Peyer's patch (tissue), 4 donors: ENCODE data around the gene FERD3L. TPM values are rescaled to one million over a fixed set of nuclear protein-coding genes. Genes with fewer than 3 reads are reported as not detected.

Source experiments
- DNase-seq, 3 donors: peaks; one replicate each; pipeline ENCODE4 v3.0.0-alpha.2; 2017 to 2019
- H3K27ac ChIP-seq, 4 donors: fragments of 200-600 bp; sonication (generic); one replicate each; pipeline ENCODE4 v1.5.1; 2016 to 2019
- H3K27me3 ChIP-seq, 2 donors: fragments of 200-600 bp; sonication (generic); one replicate each; pipeline ENCODE4 v1.5.1; 2019
- H3K36me3 ChIP-seq, 3 donors: fragments of 200-600 bp; sonication (generic); one replicate each; pipeline ENCODE4 v1.5.1; 2016 to 2019
- H3K4me1 ChIP-seq, 4 donors: fragments of 200-600 bp; sonication (generic); one replicate each; pipeline ENCODE4 v1.5.1; 2016 to 2019
- H3K4me3 ChIP-seq, 4 donors: fragments of 200-600 bp; sonication (generic); 1 replicate in 3 of 4; 2 replicates in 1 of 4; pipeline ENCODE4 v1.5.1; 2016 to 2019; ENCODE audit warnings: mild to moderate bottlenecking in 1 of 4
- H3K9me3 ChIP-seq, 4 donors: fragments of 200-600 bp; sonication (generic); one replicate each; pipeline ENCODE4 v1.5.1; 2016 to 2019; ENCODE audit warnings: mild to moderate bottlenecking in 1 of 4
- CTCF ChIP-seq, 6 experiments: fragments of 450-650 bp in 4 of 6; fragments of 200-600 bp in 2 of 6; sonication (generic) in 1 of 6; IDR thresholded peaks; one replicate each; pipeline ENCODE4 v1.5.1; 2017 to 2019; ENCODE audit warnings: antibody characterized with exemption in 6 of 6, mild to moderate bottlenecking in 3 of 6, moderate library complexity in 1 of 6
- POLR2A ChIP-seq, 2 donors: fragments of 450-650 bp; IDR thresholded peaks; one replicate each; pipeline ENCODE4 v1.5.1; 2017; ENCODE audit warnings: antibody characterized with exemption in 2 of 2, mild to moderate bottlenecking in 2 of 2, moderate library complexity in 2 of 2
- total RNA-seq, 4 donors: library from RNA; depleted of rRNA; stranded (reverse); fragments of >200 nt; gene quantifications; one replicate each; pipeline ENCODE4 v1.1.0, GENCODE V29; 2016

FERD3L gene
- total RNA-seq, 4 donors from 2014 or later, result not detected

- no peak for TF ChIP-seq CTCF (IDR thresholded peaks at IDR 0.05)
- no peak for TF ChIP-seq POLR2A (IDR thresholded peaks at IDR 0.05)
- Histone ChIP-seq H3K4me1 (peaks cover 0 to 21% (median 0%) of the 10 kb centered on the region in 4 donors), H3K27ac (no peak overlapping the region), H3K9me3 (no peaks in the 10 kb centered on the region), H3K27me3 (peaks cover 0 to 12% of the 10 kb centered on the region in 2 donors), H3K36me3 (no peaks in the 10 kb centered on the region), H3K4me3 (no peak overlapping the region)
- DNase-seq, result no peak
These were observed 25.8 kb downstream of the FERD3L start for GRCh38 chr7:19119372-19119771.

- no peak for DNase-seq
- TF ChIP-seq POLR2A (IDR thresholded peaks at IDR 0.05) (no peak), CTCF (IDR thresholded peaks at IDR 0.05) (no peak)
- Histone ChIP-seq H3K4me3 (no peak overlapping the region), H3K27ac (no peak overlapping the region), H3K27me3 (peaks cover 0 to 12% of the 10 kb centered on the region in 2 donors), H3K4me1 (peaks cover 0 to 21% (median 0%) of the 10 kb centered on the region in 4 donors), H3K9me3 (no peaks in the 10 kb centered on the region), H3K36me3 (no peaks in the 10 kb centered on the region)
These were observed 26.4 kb downstream of the FERD3L start for GRCh38 chr7:19118636-19119371.

- Histone ChIP-seq H3K9me3 (no peaks in the 10 kb centered on the region), H3K36me3 (no peaks in the 10 kb centered on the region), H3K27me3 (peaks cover 0 to 12% of the 10 kb centered on the region in 2 donors), H3K27ac (no peak overlapping the region), H3K4me1 (peaks cover 0 to 21% (median 0%) of the 10 kb centered on the region in 4 donors), H3K4me3 (peak overlapping the region; percentile 25 to 52 (median 48))
- TF ChIP-seq POLR2A (IDR thresholded peaks at IDR 0.05) (no peak), CTCF (IDR thresholded peaks at IDR 0.05) (no peak)
- no peak for DNase-seq
These were observed 27.2 kb downstream of the FERD3L start for GRCh38 chr7:19117870-19118608.

- H3K27ac ChIP-seq, result no peak within 1 kb of the TSS
- no peaks in the 10 kb centered on the region for H3K36me3 ChIP-seq
- H3K27me3 ChIP-seq, result peaks cover 0 to 12% of the 10 kb centered on the region in 2 donors
- peaks cover 0 to 21% (median 0%) of the 10 kb centered on the region in 4 donors for H3K4me1 ChIP-seq
- no peaks in the 10 kb centered on the region for H3K9me3 ChIP-seq
- no peak for DNase-seq
- TF ChIP-seq CTCF (IDR thresholded peaks at IDR 0.05) (no peak), POLR2A (IDR thresholded peaks at IDR 0.05) (no peak)
- peak within 1 kb of the TSS; percentile 25 to 52 (median 48) for H3K4me3 ChIP-seq
These were observed 27.9 kb downstream of the FERD3L start, which contains the start of gene TWIST1 for GRCh38 chr7:19117091-19117869. Gene TWIST1 (minus strand): TSS chr7:19117636. CDS start chr7:19117321, 315 bp downstream.
